Prostate gland (tissue), 2 donors: ENCODE results near the gene BBS10.

Experiments
- CTCF ChIP-seq, 4 experiments: fragments of 200-600 bp in 2 of 4; fragments of 450-650 bp in 2 of 4; sonication (generic) in 2 of 4; IDR thresholded peaks; 1 replicate in 3 of 4; 2 replicates in 1 of 4; pipeline ENCODE4 v1.5.1; 2016 to 2019; ENCODE audit warnings: antibody characterized with exemption in 4 of 4, mild to moderate bottlenecking in 2 of 4, moderate library complexity in 2 of 4
- POLR2A ChIP-seq: fragments of 450-650 bp; IDR thresholded peaks from one replicate; pipeline ENCODE4 v1.6.1; 2016; ENCODE audit warnings: antibody characterized with exemption, mild to moderate bottlenecking

DNA sequence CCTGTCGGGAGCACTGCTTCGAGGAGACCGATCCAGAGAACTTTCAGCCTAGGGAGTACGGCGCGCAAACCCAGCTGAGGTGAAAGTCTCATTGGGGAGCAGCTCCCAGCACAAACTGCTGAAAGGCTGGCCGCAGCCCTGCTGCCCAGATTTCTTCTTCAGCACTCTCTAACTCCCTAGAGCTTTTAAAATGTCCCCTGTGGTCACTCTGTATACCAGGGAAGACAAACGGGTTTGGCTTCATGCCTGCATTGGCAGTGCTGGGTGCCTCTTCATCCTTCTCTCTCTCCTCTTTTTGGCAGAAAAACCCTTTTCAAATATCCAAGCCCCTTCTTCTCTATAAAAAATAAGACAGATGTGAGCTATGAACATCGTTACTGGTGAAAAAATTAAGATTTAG, 34.9 kb downstream of the BBS10 start:
- TF ChIP-seq CTCF (IDR thresholded peaks at IDR 0.05) (no peak), POLR2A (no peak)
